ENCODE measurements around the gene GPANK1.

The GPANK1 gene

GRCh38 chr6:31664790-31665500, at the start of gene GPANK1:
TSS of gene GPANK1 (minus strand) at chr6:31664997. CDS start at chr6:31664478, 519 bp downstream.
- Histone ChIP-seq H3K36me3 (peaks cover 28 to 45% (median 42%) of the 10 kb centered on the region in 3 donors), H3K9me3 (no peaks in the 10 kb centered on the region), H3K27ac (peak within 1 kb of the TSS; percentile 93 to 94), H3K27me3 (no peaks in the 10 kb centered on the region), H3K4me3 (peak within 1 kb of the TSS; percentile 77 to 88), H3K4me1 (peaks cover 0 to 67% (median 48%) of the 10 kb centered on the region in 4 donors)
- no peak for TF ChIP-seq CTCF (IDR thresholded peaks at IDR 0.05)
- intact Hi-C loops (cut with DNase I; ENCODE audit: low total_unique reads): loop anchor here (5.0 kb wide), 1 partner anchor 172 kb away; no protein-coding TSS in a partner anchor
- peak; percentile 95 to 97 for DNase-seq

- Histone ChIP-seq H3K4me1 (no peaks in the 10 kb centered on the region), H3K9me3 (no peaks in the 10 kb centered on the region), H3K4me3 (no peak overlapping the region), H3K36me3 (no peaks in the 10 kb centered on the region), H3K27me3 (peaks cover 0 to 29% of the 10 kb centered on the region in 2 donors), H3K27ac (no peak overlapping the region)
- TF ChIP-seq CTCF (IDR thresholded peaks at IDR 0.05): no peak
- DNase-seq: no peak
- intact Hi-C loops (cut with DNase I; ENCODE audit: low total_unique reads): loop anchor here (5.0 kb wide), 1 partner anchor 577 kb away; the partner anchor contains the start of gene PSORS1C2
Measured at GRCh38 chr6:31713991-31714684, 49.3 kb upstream of the GPANK1 start.

DNA sequence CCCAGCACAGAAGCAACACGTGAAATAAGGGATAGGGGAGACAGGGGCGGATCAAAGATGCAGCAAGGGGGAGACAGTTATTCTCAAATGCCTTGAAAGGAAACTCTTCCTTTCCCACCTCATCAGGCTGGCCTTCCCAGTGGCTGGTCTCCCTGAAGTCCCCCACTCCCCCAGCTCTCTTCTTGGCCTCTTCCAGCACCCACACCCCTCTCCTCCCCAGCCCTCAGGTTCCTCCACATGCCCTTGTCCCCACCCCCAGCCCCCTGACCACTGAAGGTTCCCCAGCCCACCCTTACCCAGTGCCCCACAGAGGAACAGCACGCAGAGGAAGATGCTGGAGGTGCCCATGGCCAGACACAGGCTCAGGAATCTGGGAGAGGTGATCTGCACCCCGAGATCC, 48.7 kb upstream of the GPANK1 start:
- H3K9me3 ChIP-seq: no peaks in the 10 kb centered on the region
- peaks cover 0 to 29% of the 10 kb centered on the region in 2 donors for H3K27me3 ChIP-seq
- H3K36me3 ChIP-seq: no peaks in the 10 kb centered on the region
- intact Hi-C loops (cut with DNase I; ENCODE audit: low total_unique reads): loop anchor here (5.0 kb wide), 1 partner anchor 576 kb away; the partner anchor contains the start of gene PSORS1C2
- TF ChIP-seq CTCF (IDR thresholded peaks at IDR 0.05): no peak
- H3K4me3 ChIP-seq: no peak overlapping the region
- no peak for DNase-seq
- H3K4me1 ChIP-seq: no peaks in the 10 kb centered on the region
- H3K27ac ChIP-seq: no peak overlapping the region

GRCh38 chr6:31712296-31712695, 47.5 kb upstream of the GPANK1 start:
- H3K4me1 ChIP-seq: no peaks in the 10 kb centered on the region
- no peaks in the 10 kb centered on the region for H3K9me3 ChIP-seq
- TF ChIP-seq CTCF (IDR thresholded peaks at IDR 0.05): peak in 1 of 2 experiments; percentile 8
- H3K36me3 ChIP-seq: no peaks in the 10 kb centered on the region
- peaks cover 0 to 29% of the 10 kb centered on the region in 2 donors for H3K27me3 ChIP-seq
- intact Hi-C loops (cut with DNase I; ENCODE audit: low total_unique reads): loop anchor here (5.0 kb wide), 1 partner anchor 575 kb away; the partner anchor contains the start of gene PSORS1C2
- no peak for DNase-seq
- H3K27ac ChIP-seq: no peak overlapping the region
- H3K4me3 ChIP-seq: no peak overlapping the region

- Histone ChIP-seq H3K9me3 (no peaks in the 10 kb centered on the region), H3K27me3 (peaks cover 0 to 29% of the 10 kb centered on the region in 2 donors), H3K4me3 (no peak overlapping the region), H3K36me3 (no peaks in the 10 kb centered on the region), H3K4me1 (no peaks in the 10 kb centered on the region), H3K27ac (no peak overlapping the region)
- intact Hi-C loops (cut with DNase I; ENCODE audit: low total_unique reads): loop anchor here (5.0 kb wide), 1 partner anchor 574 kb away; the partner anchor contains the start of gene PSORS1C2
- TF ChIP-seq CTCF (IDR thresholded peaks at IDR 0.05): no peak
- DNase-seq: no peak
Measured at GRCh38 chr6:31711233-31711632, 46.4 kb upstream of the GPANK1 start.

Measured in tibial artery (tissue), 4 donors.